Stimulated activated CD8-positive, alpha-beta memory T cell treated with anti-CD3 and anti-CD28 coated beads, Interleukin-7, amount 100 ng/mL, for 4 hours (primary cell): Measurements from ENCODE around the gene ATG9A.

Source experiments
- DNase-seq, 2 donors: peaks; one replicate each; pipeline ENCODE4 v3.0.0-alpha.2; 2020; ENCODE audit warnings: low read depth in 2 of 2

Gene ATG9A

DNA sequence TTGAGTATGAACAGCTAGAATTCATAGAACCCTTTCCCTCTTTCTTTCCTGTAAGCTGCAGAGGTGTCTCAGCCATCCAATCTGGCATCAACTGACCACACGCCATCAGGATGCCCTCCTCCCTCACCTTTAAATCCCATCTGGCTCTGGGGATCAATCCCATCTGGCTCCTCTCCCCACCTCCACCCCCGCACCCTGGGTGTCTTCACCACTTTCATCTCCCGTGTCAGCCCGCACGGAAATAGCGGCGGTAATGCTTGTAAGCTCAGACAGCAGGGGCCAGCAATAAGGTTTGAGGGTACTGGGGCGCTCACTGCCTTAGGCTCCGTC, 23.1 kb upstream of the ATG9A start:
- peak in 1 of 2 donors; percentile 26 for DNase-seq

DNA sequence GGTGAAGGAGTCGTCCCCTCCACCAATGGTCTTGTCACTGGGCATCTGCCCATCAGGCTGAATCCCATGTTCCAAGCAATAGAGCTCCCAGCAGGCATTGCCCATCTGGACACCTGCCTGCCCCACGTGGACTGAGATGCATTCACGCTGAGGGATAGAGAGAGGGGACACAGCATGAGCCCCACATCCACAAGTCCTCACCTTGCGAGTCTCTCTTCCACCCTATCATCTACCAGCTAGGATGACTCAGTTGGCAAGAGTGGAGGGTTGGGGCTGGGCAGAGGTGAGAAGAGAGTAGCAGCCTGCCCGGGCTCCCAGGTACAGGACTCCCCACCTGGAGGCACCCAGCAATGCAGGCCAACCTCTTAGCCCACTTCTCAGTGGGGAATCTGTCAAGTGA, 22.6 kb upstream of the ATG9A start:
- DNase-seq, result no peak

DNA sequence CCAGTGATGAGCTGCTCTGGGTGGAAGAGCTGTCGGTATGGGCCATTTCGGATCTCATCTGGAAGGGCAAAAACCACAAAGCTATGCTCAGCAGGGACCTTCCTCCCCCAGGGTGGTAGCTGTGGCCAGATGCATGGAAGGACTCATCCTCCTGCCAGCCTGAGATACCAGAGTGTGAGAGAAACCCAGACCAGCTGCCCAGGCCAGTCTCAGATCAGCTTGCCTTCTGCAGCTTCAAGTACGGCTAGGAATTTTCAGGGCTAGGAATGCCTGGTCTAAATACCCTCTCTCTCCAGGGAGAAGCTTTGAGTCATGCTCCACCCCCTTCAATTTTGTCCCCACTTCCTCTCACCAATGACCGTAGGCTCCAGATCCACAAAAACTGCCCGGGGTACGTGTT, 22.2 kb upstream of the ATG9A start:
- DNase-seq, result no peak

DNA sequence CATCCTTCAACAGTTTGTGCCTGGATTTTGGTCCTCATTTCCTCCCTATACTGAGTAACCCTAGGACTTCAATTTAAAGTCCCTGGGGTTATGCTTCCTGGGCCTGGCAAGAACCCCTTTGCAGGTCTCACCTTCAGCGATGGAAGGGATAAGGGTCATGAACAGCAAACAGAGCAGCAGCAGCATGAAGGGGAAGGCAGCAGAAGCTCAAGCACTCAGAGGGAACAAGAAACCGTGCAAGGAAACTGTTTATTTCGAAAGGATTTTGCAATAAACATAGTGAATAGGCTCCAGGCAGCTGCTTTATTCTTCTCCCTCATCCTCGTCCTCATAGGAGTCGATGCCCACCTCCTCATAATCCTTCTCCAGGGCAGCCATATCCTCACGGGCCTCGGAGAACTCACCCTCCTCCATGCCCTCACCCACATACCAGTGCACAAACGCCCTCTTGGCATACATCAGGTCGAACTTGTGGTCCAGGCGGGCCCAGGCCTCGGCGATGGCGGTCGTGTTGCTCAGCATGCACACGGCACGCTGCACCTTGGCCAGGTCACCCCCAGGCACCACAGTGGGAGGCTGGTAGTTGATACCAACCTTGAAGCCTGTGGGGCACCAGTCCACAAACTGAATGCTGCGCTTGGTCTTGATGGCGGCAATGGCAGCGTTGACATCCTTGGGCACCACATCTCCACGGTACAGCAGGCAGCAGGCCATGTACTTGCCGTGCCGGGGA, 20.8 kb upstream of the ATG9A start:
- DNase-seq, result no peak

DNA sequence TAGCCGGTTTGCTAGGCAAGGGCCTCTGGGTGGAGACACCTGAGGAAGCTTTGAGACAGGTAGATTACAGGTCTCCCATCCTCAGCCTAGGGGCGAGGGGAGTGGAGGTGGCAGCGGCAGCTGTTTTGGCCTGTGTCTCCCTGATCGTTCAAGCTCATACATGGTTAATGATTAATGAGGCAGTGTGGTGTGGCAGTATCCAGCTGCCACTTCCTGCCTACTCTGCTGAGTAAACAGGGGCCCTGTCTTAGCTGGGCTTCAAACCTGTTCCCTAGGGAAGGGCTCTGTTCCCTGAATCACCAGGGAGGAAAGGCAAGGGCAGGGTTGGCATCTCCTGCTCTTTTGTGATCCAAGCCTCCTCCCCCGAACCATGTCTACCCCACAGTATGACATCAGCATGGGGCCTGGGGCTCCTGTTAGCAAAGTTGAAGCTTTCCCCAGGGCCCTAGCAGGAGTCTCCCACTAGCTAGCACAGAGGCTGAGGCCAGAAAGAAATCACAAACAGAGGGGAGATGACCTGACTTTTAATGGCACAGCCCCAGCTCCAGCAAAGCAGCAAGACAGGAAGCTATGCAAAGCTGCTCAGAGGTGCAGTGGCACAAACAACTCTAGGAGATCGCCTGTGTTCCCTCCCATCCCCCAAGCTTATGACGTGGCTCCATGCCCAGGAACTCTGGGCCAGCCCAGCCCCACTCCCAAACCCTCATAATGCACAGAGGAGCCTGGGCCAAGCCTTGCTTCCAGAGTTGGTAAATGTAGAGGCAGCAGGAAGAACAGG, 20.0 kb upstream of the ATG9A start:
- no peak for DNase-seq

DNA sequence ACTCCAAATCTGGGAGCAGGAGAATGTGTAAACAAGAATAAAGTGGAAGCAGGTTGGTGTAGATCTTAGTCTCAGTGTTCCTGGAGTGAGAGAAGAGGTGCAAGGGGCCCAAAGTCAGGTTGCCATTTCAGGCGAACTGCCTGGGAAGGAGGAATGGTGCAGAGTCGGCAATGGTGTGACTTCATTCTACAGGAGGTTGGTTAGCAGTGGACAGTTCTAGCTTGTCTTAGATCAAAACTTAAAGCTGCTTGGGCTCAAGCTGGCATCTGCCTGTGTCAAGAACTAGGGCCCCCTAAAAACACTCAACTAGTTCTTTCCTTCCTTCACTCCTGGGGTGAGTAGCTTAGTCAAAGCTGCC, 19.4 kb upstream of the ATG9A start:
- no peak for DNase-seq

DNA sequence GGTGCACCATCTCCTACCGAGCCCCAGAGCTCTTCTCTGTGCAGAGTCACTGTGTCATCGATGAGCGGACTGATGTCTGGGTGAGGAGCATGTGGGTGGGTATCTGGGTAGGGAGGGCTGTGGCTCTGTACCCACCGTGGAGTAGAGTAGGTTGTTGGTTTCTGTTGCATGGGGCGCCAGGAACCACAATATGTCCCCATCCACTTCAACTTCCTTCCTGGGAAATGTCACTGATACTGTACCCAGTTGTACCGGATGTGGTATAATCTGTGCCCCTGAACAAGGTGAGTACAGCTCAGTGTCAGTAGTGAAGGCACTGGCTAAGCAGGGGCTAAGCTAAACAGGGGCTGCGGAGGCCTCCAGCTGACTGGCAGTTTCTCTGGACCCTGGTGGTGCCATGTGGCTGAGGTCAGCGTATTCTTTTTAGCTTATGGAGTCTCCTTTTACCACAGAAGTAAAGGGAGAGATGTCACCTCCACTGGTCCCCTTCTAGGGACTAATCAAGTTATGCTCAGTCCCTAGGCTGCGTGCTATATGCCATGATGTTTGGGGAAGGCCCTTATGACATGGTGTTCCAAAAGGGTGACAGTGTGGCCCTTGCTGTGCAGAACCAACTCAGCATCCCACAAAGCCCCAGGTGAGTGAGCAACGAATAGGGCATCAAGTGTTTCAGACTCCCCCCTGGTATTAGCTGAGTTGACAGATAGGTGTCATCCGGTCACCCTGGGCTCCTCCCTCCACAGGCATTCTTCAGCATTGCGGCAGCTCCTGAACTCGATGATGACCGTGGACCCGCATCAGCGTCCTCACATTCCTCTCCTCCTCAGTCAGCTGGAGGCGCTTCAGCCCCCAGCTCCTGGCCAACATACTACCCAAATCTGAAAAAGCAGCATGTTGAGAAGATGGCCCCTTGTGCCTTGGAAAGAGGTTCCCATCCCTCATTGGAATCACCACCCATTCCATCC, 18.5 kb upstream of the ATG9A start:
- DNase-seq, result peak; percentile 63 to 73

DNA sequence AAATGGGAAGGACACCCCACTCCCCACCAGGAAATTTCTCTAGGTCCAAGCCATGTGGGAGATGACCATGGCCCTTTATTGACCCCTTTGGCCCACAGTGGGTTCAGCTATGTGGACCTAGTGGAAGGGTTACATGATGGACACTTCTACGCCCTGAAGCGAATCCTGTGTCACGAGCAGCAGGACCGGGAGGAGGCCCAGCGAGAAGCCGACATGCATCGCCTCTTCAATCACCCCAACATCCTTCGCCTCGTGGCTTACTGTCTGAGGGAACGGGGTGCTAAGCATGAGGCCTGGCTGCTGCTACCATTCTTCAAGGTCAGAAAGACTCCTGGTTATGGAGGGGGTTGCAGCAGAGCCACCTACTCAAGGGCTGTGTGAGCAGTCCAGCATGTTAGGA, 17.1 kb upstream of the ATG9A start:
- DNase-seq, result no peak

DNA sequence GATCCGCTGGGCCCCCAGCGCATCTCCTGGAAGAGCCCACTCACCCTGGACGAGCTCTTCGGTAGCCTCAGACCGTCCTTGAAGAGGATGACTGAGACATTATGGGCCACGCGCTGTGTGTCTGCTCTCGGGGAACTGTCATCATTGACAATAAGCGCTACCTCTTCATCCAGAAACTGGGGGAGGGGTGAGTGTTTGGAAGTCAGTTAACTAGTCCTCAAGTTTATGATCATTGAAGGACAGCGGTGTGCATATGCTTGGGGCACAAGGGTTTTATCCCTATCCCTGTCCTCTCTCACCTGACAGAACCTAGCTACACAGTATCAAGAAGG, 16.4 kb upstream of the ATG9A start:
- no peak for DNase-seq

DNA sequence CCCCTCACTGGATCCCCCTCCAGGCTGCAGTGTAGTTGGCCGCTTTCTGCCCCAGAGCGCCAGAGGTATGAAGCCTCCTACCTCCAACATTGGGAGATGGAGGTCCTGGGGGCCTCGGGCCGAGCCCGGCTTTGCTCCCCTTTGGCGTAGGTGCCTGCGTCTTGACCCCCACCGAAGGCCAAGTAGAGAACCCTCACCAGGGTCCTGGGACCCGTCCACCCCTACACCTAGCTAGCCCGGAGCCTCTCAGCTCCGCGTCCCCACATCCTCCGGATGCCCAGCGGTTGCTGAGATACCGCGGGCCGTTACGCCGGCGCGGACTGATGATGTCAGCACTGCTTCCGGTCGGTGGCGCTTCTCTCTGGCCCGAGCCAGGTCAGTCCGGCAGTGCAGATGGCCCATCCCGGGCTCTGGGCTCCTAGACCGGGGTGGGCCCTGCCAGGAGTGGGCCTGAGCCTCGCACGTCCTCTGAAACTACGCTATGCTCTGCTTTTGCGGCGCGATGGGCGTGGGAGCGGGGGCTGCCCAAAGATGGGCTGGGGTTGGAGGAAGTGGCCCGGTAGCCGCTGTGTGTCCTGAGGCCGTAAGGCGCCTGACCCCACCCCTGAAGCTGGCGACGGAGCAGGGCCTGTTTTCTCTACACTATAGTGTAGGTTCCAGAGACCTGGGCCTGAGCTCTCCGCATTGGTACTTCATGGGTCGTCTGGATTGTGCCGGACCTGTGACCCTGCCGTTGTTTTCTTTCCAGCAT, 15.9 kb upstream of the ATG9A start, which contains the start of the genes GLB1L and STK16:
TSS of gene GLB1L (minus strand) at position 297 of the 751 bp plus-strand sequence. CDS start 1,871 bp downstream, outside the sequence.
TSS of gene STK16 (plus strand) at position 332 of the 751 bp plus-strand sequence. CDS start 521 bp downstream, outside the sequence.
- DNase-seq, result peak; percentile 78 to 84

DNA sequence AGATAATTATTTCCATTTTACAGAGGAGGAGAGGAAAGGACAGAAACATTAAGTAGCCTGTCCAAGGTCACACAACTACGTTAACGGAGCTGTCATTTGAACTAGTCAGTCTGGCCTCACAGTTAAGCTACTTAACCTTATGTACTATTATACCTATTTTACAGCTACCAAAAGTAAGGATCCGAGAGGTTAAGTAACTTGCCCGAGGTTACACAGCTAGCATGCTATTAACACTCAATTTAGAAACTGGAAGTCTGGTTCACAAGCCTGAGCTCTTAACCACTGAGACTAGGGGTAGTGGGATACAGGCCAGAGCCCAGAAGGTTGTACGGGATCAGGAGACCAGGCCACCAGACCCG, 15.3 kb upstream of the ATG9A start:
- DNase-seq, result no peak

DNA sequence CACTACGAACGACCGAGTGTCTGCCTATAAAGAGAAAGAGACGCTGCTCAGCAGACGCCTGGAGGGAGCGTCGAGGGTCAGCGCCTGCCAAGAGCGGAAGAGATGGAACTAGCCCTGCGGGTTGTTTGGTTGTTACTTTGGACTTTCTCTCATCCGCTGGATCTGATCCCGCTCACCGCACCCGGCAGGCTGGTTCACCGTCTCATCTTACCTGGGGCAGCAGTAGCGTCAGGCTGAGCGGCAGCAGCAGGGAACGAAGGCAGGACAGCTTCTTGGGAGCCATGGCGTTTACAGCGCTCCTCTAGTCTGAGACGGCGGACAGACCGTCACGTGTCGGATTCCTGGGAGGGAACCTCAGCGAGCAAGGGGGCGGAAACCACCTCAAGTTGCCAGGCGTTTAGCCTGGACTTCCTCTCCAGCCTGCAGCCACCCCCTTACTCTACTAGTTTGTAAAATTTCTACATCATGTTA, 13.9 kb upstream of the ATG9A start:
- DNase-seq, result no peak

DNA sequence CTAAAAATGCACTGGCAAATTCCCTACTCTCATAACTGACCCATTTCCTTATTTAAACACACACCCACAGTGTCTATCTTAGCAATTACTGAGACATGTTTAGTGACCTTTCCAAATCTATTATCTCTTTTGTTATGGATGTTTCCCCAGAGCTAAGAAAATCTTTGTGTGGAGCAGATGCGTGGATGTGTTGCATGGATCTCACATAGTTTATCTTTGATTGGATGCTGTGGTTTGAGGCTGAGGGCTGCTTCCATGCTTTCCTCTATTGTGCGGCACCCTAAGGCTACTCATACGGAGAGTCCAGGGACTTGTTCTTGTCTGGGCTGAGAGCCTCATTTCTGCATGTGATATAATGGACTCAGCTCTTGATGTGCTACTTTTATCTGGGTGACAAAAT, 4.9 kb upstream of the ATG9A start:
- DNase-seq, result no peak

DNA sequence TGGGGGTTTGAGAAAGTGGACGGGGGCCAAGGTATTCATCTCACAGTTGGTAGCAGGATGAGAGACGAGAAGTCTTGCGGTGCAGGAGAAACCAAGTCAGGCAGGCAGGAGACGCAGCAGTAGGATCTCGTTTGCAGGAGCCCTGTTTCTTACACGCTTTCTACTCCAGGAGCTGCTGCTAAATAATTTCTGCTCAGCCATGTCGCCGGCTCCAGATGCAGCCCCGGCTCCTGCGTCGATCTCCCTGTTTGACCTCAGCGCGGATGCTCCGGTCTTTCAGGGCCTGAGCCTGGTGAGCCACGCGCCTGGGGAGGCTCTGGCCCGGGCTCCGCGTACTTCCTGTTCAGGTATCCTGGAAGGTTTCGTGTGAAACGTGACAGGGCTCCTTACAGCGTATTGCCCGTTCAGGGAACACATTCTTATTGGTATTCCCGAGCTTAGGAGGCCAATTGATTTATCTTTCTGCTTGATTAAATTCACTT, 664 bp upstream of the ATG9A start:
- no peak for DNase-seq

DNA sequence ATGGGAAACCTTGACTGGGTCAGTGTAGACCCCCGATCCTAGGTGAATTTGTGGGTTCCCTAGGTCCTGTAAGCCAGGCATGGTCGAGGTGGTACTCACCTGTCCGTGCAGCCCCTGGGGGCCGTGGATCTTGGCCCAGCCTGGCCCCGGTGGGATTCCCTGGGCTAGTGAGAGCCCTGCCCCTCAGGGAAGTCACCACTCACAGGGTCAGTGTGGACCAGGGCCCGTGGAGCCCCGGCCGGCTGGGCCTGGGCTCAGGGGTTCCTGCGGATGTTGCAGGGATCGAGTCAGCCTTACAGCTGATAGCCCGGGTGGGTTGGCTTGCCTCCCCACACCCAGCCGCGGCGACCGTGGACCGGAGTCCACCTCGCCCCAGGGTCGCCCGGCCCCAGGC, 528 bp downstream of the ATG9A start:
- no peak for DNase-seq

DNA sequence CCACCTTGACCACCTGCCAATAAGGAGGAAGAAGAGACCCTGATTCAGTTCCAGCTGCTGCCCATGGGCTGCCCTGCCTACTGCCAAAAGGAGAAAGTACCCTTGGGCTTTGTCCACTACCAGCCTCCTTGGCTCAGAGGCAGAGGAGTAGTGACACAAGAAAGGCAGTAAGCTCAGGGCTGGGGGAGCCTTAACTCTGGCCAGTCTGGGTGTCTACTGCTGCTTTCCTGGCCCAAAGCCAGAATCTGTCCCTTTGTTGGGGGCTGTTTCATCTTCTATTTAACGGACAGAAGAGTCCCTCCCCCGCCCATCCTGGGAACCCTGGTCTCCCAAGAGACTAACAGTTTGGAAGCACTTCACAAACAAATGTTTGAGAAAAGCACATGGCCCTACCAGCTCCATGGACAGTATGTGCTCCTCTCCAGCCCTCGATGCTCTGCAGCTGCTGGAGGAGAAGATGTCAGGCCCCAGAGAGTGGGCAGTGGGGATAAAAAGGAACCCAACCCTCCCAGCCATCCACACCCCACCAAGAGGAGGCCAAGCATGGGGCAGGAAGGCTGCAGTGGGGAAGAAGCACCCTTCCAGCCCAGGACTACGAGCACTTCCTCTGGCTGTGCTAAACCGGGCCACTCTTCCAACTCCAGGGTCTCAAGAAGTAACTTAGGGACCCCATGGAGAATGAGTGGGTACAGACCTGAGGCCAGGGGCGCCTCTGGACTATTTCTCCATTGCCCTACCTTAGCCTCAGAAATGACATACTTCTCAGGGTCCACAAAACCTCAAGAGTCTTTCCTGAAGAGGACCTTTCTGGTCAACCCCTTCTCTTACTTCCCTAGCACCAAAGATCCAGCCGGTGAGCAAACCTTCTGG, 1.2 kb downstream of the ATG9A start:
- no peak for DNase-seq

DNA sequence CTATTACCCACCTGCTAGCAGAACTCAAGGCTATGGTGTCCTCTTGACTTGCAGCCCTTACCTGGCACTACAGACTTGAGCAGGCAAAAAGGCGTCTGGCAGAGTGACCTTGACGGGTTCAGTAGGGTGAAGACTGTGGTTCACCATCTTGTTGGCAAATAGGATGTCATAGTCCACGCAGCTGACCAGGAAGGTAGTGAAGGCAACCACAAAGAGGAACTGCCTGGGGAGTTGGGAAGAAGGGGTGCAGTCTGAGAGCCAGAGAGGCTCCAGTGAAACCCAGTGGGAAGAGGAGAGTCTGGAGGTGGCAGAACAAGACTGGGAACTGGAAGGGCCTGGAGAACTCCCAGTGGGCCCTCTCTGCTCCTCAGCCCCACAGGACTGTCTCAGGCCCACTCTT, 4.1 kb downstream of the ATG9A start:
- no peak for DNase-seq

DNA sequence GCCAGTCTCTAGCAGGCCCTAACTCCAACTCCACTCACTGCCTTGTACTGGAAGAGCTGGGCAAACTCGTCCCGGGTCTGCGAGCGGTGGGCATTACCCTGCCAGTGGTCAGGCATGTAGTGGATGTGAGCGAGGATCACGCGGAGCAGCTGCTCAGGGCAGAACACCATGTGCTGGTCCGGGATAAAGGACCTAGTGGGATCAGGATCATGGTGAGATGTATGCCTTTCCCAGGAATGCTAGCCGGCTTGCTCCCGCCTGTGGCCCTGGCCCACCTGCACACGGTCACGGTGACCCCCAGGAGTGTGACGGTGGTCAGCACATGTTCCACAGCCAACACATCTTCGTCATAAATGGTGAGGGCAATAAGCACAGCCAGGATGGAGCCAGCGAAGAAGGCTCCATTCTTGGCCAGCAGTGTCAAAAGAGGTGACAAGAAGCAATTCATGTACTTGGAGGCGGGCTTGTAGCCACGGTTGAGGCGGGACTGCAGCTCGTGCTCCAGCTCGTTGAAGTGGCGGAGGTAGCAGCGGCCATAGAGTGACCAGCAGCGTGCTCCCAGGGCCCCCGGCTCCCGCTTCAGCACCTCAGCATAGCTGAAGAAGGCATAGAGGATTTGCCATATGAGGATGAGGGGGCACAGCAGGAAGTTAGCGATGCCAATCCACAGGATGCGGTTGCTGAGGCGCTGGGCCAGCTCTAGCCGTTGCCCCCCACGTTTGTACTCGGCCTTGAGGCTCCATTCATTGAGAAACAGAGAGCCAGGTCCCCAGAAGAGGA, 5.4 kb downstream of the ATG9A start:
- DNase-seq, result no peak

DNA sequence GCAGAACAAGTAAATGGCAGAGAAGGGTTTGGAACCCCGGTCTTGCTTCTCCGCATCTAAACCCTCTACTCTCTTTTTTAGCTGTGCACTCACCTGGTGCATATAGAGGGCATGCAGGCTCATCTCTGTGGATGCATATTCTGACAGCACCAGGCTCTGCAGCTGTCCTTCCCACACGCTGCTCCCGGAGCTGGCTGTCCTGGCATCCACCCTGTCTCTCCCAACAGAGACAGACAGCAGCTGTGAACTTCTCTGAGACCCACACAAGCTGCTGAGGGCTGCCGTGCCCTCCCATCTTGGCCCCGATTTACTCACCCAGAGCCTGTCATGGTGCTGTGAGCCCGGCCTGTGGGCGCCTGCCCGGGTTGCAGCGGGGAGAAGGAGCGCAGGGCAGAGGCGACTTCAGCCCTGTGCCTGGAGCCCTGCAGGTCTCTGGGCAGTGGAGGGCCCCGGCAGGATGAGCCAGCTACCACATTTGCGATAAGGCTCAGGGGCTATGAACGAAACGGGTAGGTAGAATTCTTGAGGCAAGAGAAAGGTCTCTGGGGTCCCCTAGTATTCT, 7.4 kb downstream of the ATG9A start:
- no peak for DNase-seq
